KMS-11 (cell line): ENCODE results near the gene STX12.

Source experiments
- H2AFZ ChIP-seq: fragments of 200-600 bp; sonication (generic); 2 replicates; pipeline ENCODE4 v1.6.1; 2016; ENCODE audit warnings: antibody characterized with exemption, mixed run types, low read depth
- H3K27ac ChIP-seq: fragments of 200-600 bp; sonication (generic); 2 replicates; pipeline ENCODE4 v1.6.1; 2016; ENCODE audit warnings: mild to moderate bottlenecking, mixed run types
- H3K27me3 ChIP-seq: fragments of 200-600 bp; sonication (generic); 2 replicates; pipeline ENCODE4 v1.6.1; 2017; ENCODE audit warnings: mild to moderate bottlenecking, low read depth, mixed run types, moderate library complexity; ENCODE audit not compliant: insufficient read depth
- H3K36me3 ChIP-seq: fragments of 200-600 bp; sonication (generic); 2 replicates; pipeline ENCODE4 v1.6.1; 2017; ENCODE audit warnings: mild to moderate bottlenecking, mixed run types; ENCODE audit not compliant: insufficient read depth
- H3K4me1 ChIP-seq: fragments of 200-600 bp; sonication (generic); 2 replicates; pipeline ENCODE4 v1.6.1; 2016; ENCODE audit warnings: mild to moderate bottlenecking, low read depth, mixed run types; ENCODE audit not compliant: poor library complexity, severe bottlenecking
- H3K4me2 ChIP-seq: fragments of 200-600 bp; sonication (generic); 2 replicates; pipeline ENCODE4 v1.7.0; 2016; ENCODE audit warnings: mild to moderate bottlenecking, mixed run types
- H3K4me3 ChIP-seq: fragments of 200-600 bp; sonication (generic); IDR thresholded peaks from 2 replicates; pipeline ENCODE4 v1.6.1; 2017; ENCODE audit warnings: low read depth, low read length, mixed read lengths; ENCODE audit not compliant: insufficient read depth
- H3K79me2 ChIP-seq: fragments of 200-600 bp; sonication (generic); 2 replicates; pipeline ENCODE4 v1.6.1; 2016; ENCODE audit warnings: low read depth, mixed run types; ENCODE audit not compliant: insufficient read depth
- H3K9ac ChIP-seq: fragments of 200-600 bp; sonication (generic); 2 replicates; pipeline ENCODE4 v1.6.1; 2016; ENCODE audit warnings: mild to moderate bottlenecking, mixed run types
- H4K20me1 ChIP-seq: fragments of 200-600 bp; sonication (generic); 2 replicates; pipeline ENCODE4 v1.6.1; 2016; ENCODE audit warnings: mild to moderate bottlenecking, mixed run types; ENCODE audit not compliant: insufficient read depth
- TF ChIP-seq, protein P1 (sequence below): fragments of 200-600 bp; sonication (generic); conservative IDR thresholded peaks from 2 replicates; pipeline ENCODE4 v1.6.1; 2017; ENCODE audit warnings: low read depth, mild to moderate bottlenecking, antibody characterized with exemption, low read length, moderate library complexity, mixed read lengths

The STX12 gene

DNA sequence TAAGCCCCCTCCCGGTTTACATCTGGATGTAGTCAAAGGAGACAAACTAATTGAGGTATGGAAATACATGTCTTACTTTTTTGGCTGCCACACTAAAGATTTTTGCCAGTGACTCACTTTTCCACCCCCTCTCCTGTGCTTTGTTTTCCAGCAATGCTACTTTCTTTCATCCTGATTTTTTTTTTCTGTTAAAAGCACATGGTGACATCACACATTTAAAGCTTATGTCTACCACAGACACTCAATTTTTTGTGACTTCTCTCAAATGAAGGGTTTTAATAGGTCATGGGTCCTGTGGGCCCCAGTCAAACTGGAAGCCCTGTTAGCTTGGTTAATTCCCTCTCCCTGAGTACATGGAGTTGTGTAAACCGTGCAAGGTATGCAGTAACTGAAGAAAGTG lies 59.7 kb downstream of the STX12 start:
- Histone ChIP-seq H3K4me3 (no peak overlapping the region), H3K4me1 (peaks cover 23% of the 10 kb centered on the region), H3K79me2 (peaks cover 68% of the 10 kb centered on the region), H2AFZ (no peak overlapping the region), H3K9ac (no peak overlapping the region), H3K27me3 (no peaks in the 10 kb centered on the region), H3K4me2 (no peak overlapping the region), H3K36me3 (peaks cover 4% of the 10 kb centered on the region; the same call in 1 of the 2 replicates), H3K27ac (no peak overlapping the region), H4K20me1 (peaks cover 3% of the 10 kb centered on the region; the same call in 1 of the 2 replicates)
- TF ChIP-seq, protein P1, sequence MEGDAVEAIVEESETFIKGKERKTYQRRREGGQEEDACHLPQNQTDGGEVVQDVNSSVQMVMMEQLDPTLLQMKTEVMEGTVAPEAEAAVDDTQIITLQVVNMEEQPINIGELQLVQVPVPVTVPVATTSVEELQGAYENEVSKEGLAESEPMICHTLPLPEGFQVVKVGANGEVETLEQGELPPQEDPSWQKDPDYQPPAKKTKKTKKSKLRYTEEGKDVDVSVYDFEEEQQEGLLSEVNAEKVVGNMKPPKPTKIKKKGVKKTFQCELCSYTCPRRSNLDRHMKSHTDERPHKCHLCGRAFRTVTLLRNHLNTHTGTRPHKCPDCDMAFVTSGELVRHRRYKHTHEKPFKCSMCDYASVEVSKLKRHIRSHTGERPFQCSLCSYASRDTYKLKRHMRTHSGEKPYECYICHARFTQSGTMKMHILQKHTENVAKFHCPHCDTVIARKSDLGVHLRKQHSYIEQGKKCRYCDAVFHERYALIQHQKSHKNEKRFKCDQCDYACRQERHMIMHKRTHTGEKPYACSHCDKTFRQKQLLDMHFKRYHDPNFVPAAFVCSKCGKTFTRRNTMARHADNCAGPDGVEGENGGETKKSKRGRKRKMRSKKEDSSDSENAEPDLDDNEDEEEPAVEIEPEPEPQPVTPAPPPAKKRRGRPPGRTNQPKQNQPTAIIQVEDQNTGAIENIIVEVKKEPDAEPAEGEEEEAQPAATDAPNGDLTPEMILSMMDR, result no peak

DNA sequence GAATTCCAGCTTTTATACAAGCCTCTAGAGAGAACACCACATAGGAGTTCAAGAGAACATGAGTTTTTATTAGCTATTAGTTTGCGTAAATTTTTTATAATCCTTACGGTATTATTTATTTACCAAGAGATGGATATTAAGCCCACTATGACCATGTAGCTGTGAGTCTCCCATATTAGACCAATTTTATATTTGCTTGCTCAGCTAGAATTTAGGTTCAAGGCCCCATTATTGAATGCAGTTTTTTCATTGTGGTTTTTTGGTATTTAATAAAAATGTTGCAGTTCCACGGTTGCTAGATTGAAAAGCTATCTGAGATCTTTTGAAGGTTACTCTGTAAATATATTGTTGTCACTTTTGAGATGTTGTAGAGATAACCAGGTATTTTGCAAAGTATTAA lies 60.5 kb downstream of the STX12 start:
- Histone ChIP-seq H3K4me2 (no peak overlapping the region), H3K36me3 (peaks cover 4% of the 10 kb centered on the region; the same call in 1 of the 2 replicates), H2AFZ (no peak overlapping the region), H3K27me3 (no peaks in the 10 kb centered on the region), H3K27ac (no peak overlapping the region), H3K79me2 (peaks cover 73% of the 10 kb centered on the region), H3K4me3 (no peak overlapping the region), H4K20me1 (peaks cover 3% of the 10 kb centered on the region; the same call in 1 of the 2 replicates), H3K4me1 (peaks cover 23% of the 10 kb centered on the region), H3K9ac (no peak overlapping the region)
- TF ChIP-seq, protein P1, result no peak

DNA sequence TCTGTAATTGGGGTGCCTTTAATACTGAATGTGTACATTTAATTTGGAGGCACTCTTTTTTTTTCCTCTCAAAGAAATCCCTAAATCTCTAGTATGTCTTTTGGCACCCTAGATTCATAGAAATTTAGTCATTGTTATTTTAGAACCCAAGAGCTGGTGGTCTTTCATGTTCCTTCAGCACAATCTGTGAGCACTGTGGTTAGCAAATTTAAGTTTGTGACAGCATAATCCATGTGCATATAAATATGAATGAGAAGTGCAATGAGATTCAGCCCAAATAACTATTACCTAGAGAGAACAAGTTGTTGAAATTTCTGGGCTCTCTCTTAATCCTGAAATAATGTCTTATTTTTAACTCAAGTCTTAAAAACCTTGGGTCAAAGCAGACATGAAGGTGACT lies 62.0 kb downstream of the STX12 start:
- Histone ChIP-seq H3K9ac (no peak overlapping the region), H4K20me1 (peaks cover 3% of the 10 kb centered on the region; the same call in 1 of the 2 replicates), H3K4me1 (peaks cover 23% of the 10 kb centered on the region), H3K79me2 (peaks cover 73% of the 10 kb centered on the region), H3K4me3 (no peak overlapping the region), H3K27me3 (no peaks in the 10 kb centered on the region), H3K4me2 (no peak overlapping the region), H3K36me3 (peaks cover 4% of the 10 kb centered on the region; the same call in 1 of the 2 replicates), H3K27ac (no peak overlapping the region), H2AFZ (no peak overlapping the region)
- TF ChIP-seq, protein P1, result no peak

DNA sequence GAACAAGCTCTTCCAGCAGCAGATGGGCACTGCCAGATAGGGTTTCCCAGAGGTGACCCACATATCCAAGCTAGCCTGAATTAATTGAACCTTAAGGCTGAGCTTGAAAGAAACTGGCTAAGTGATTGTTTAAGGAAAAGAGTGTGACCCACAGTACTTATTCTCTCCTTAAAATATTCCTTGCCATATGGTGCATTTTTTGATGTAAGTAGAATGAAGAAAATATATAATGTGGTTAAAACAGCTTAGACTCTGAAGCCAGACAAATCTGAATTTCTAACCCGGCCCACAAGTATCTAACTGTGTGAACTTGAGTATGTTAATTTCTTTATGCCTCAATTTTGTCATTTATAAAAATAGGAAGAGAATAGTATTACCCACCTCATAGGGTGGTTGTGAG lies 62.5 kb downstream of the STX12 start:
- Histone ChIP-seq H3K4me3 (no peak overlapping the region), H3K9ac (no peak overlapping the region), H3K36me3 (peaks cover 8% of the 10 kb centered on the region), H3K79me2 (peaks cover 73% of the 10 kb centered on the region), H3K27me3 (no peaks in the 10 kb centered on the region), H4K20me1 (peaks cover 3% of the 10 kb centered on the region; the same call in 1 of the 2 replicates), H3K4me1 (peaks cover 23% of the 10 kb centered on the region), H3K4me2 (no peak overlapping the region), H3K27ac (no peak overlapping the region), H2AFZ (no peak overlapping the region)
- TF ChIP-seq, protein P1, result no peak
